Tibial nerve (tissue), 4 donors: ENCODE results near the gene FAM78B.

Experiments used
- CTCF ChIP-seq, 5 experiments: fragments of 200-600 bp in 3 of 5; fragments of 450-650 bp in 2 of 5; sonication (generic) in 3 of 5; IDR thresholded peaks; one replicate each; pipeline ENCODE4 v1.5.1; 2016 to 2019; ENCODE audit warnings: antibody characterized with exemption in 5 of 5, mild to moderate bottlenecking in 3 of 5, moderate library complexity in 2 of 5
- EP300 ChIP-seq, 2 donors: sonication (generic); formaldehyde crosslinking; IDR thresholded peaks; one replicate each; pipeline ENCODE4 v1.6.1; 2017; ENCODE audit warnings: antibody characterized with exemption in 2 of 2, mild to moderate bottlenecking in 1 of 2

- TF ChIP-seq EP300 (IDR thresholded peaks at IDR 0.05) (no peak), CTCF (IDR thresholded peaks at IDR 0.05) (no peak)
These were observed 15.0 kb downstream of the FAM78B start for GRCh38 chr1:166151804-166152203.
